ENCODE measurements around the gene PRDM11. TPM values are rescaled to one million over a fixed set of nuclear protein-coding genes. Genes with fewer than 3 reads are reported as not detected.
"Not testable (repeated sequence)": the region's sequence is repeated elsewhere in the genome, so short reads cannot be mapped to it uniquely, and the experiment has no call there.

The PRDM11 gene
- polyA plus RNA-seq, 1 experiment = 2.6 TPM

GRCh38 chr11:45108070-45109064 lies 38.1 kb upstream of the PRDM11 start:
- ChIA-PET CTCF (interaction anchor here (0.6 to 18.6 kb wide), 8 partner anchors 9 to 259 kb away, joined by 4 to 713 read pairs (median 38); partner anchors contain the start of gene SYT13), POLR2A (no interaction called here)
- Histone ChIP-seq H3K9me3 (ENCODE audit: control insufficient read depth, insufficient read depth, low read length) (no peaks in the 10 kb centered on the region), H3K27me3 (ENCODE audit: control insufficient read depth, insufficient read depth, low read length) (peaks cover 32% of the 10 kb centered on the region), H3K27ac (ENCODE audit: low read depth, low read length) (no peak overlapping the region), H3K4me3 (ENCODE audit: low read depth, low read length) (no peak overlapping the region)
- no peak for DNase-seq (ENCODE audit: low read depth, low spot score)
- no peak for TF ChIP-seq CTCF (IDR thresholded peaks at IDR 0.05; ENCODE audit: low read depth, low read length)

- ChIA-PET CTCF (interaction anchor here (0.7 to 18.6 kb wide), 14 partner anchors 9 to 662 kb away, joined by 3 to 713 read pairs (median 14); partner anchors contain the start of gene SYT13), POLR2A (no interaction called here)
- Histone ChIP-seq H3K27me3 (ENCODE audit: control insufficient read depth, insufficient read depth, low read length) (peaks cover 32% of the 10 kb centered on the region), H3K9me3 (ENCODE audit: control insufficient read depth, insufficient read depth, low read length) (no peaks in the 10 kb centered on the region), H3K27ac (ENCODE audit: low read depth, low read length) (no peak overlapping the region), H3K4me3 (ENCODE audit: low read depth, low read length) (no peak overlapping the region)
- TF ChIP-seq CTCF (IDR thresholded peaks at IDR 0.05; ENCODE audit: low read depth, low read length) = no peak
- no peak for DNase-seq (ENCODE audit: low read depth, low spot score)
Observed at GRCh38 chr11:45109400-45109799, 37.0 kb upstream of the PRDM11 start.

- peak; percentile 78 for TF ChIP-seq CTCF (IDR thresholded peaks at IDR 0.05; ENCODE audit: low read depth, low read length)
- ChIA-PET POLR2A (no interaction called here), CTCF (interaction anchor here (0.6 to 18.6 kb wide), 61 partner anchors 8 to 661 kb away, joined by 3 to 713 read pairs (median 5); partner anchors contain the start of gene SYT13)
- H3K9me3 ChIP-seq (ENCODE audit: control insufficient read depth, insufficient read depth, low read length) = no peaks in the 10 kb centered on the region
- peak; percentile 57 for DNase-seq (ENCODE audit: low read depth, low spot score)
- H3K4me3 ChIP-seq (ENCODE audit: low read depth, low read length) = no peak overlapping the region
- H3K27me3 ChIP-seq (ENCODE audit: control insufficient read depth, insufficient read depth, low read length) = peaks cover 32% of the 10 kb centered on the region
- H3K27ac ChIP-seq (ENCODE audit: low read depth, low read length) = no peak overlapping the region
Observed at GRCh38 chr11:45110562-45110961, 35.9 kb upstream of the PRDM11 start.

- no peak overlapping the region for H3K4me3 ChIP-seq (ENCODE audit: low read depth, low read length)
- ChIA-PET POLR2A (no interaction called here), CTCF (interaction anchor here (0.6 to 0.7 kb wide), 5 partner anchors 9 to 257 kb away, joined by 3 to 4 read pairs (median 3); no protein-coding TSS in a partner anchor)
- H3K27ac ChIP-seq (ENCODE audit: low read depth, low read length) = no peak overlapping the region
- H3K9me3 ChIP-seq (ENCODE audit: control insufficient read depth, insufficient read depth, low read length) = no peaks in the 10 kb centered on the region
- peaks cover 13% of the 10 kb centered on the region for H3K27me3 ChIP-seq (ENCODE audit: control insufficient read depth, insufficient read depth, low read length)
- DNase-seq (ENCODE audit: low read depth, low spot score) = no peak
- no peak for TF ChIP-seq CTCF (IDR thresholded peaks at IDR 0.05; ENCODE audit: low read depth, low read length)
Observed at GRCh38 chr11:45113807-45114206, 32.6 kb upstream of the PRDM11 start.

- H3K27ac ChIP-seq (ENCODE audit: low read depth, low read length); H3K4me3 ChIP-seq (ENCODE audit: low read depth, low read length); DNase-seq (ENCODE audit: low read depth, low spot score); H3K27me3 ChIP-seq (ENCODE audit: control insufficient read depth, insufficient read depth, low read length); H3K9me3 ChIP-seq (ENCODE audit: control insufficient read depth, insufficient read depth, low read length); CTCF ChIA-PET; POLR2A ChIA-PET: not testable (repeated sequence)
Observed at GRCh38 chr11:45127836-45128235, 18.6 kb upstream of the PRDM11 start.
